SK-N-SH (cell line): ENCODE data around the gene SLC25A28. TPM values are rescaled to one million over a fixed set of nuclear protein-coding genes. Genes with fewer than 3 reads are reported as not detected.

ENCODE experiments used
- CTCF ChIA-PET: fragments of 300-600, 350-600 bp; formaldehyde crosslinking; extraction: SDS; loops from one replicate; lab custom pipeline; 2021; lab: Yijun Ruan, JAX
- POLR2A ChIA-PET: fragments of 350-600 bp; sonication (Branson Sonifier 250); formaldehyde crosslinking; extraction: SDS; loops from one replicate; lab custom pipeline; 2020; ENCODE audit warnings: antibody characterized with exemption, inconsistent platforms; lab: Yijun Ruan, JAX
- DNase-seq: peaks from one replicate; pipeline ENCODE4 v3.0.0; 2012
- H2AFZ ChIP-seq: fragments of 200-600 bp; sonication (generic); 2 replicates; pipeline ENCODE4 v1.8.1; 2016; ENCODE audit warnings: antibody characterized with exemption, mild to moderate bottlenecking, low read depth
- H3F3A ChIP-seq: fragments of 200-600 bp; sonication (generic); replicated peaks from 2 replicates; pipeline ENCODE3; 2016; ENCODE audit warnings: antibody characterized with exemption, mild to moderate bottlenecking; ENCODE audit not compliant: insufficient read depth
- H3K27ac ChIP-seq, 2 experiments: fragments of 200-500 bp in 1 of 2; fragments of 200-600 bp in 1 of 2; sonication (Bioruptor generic) in 1 of 2; sonication (generic), shearing (Covaris generic) in 1 of 2; 2 replicates each; pipeline versions ENCODE4 v1.5.1 to v1.6.1; 2014 to 2016; ENCODE audit warnings: low read depth in 2 of 2, inconsistent platforms in 1 of 2, low read length in 1 of 2, mild to moderate bottlenecking in 1 of 2, mixed read lengths in 1 of 2
- H3K27me3 ChIP-seq: fragments of 200-600 bp; sonication (generic), shearing (Covaris generic); 2 replicates; pipeline ENCODE4 v1.6.1; 2016; ENCODE audit warnings: mixed run types; ENCODE audit not compliant: insufficient read depth
- H3K36me3 ChIP-seq, 2 experiments: fragments of 200-500 bp in 1 of 2; fragments of 200-600 bp in 1 of 2; sonication (Bioruptor generic) in 1 of 2; sonication (generic) in 1 of 2; replicated peaks in 1 of 2; 2 replicates each; pipeline versions ENCODE3 to v1.5.1; 2014 to 2016; ENCODE audit warnings: low read length in 1 of 2, mild to moderate bottlenecking in 1 of 2; ENCODE audit not compliant: insufficient read depth in 2 of 2, control insufficient read depth in 1 of 2
- H3K4me1 ChIP-seq, 2 experiments: fragments of 200-500 bp in 1 of 2; fragments of 200-600 bp in 1 of 2; sonication (Bioruptor generic) in 1 of 2; sonication (generic), shearing (Covaris generic) in 1 of 2; 2 replicates each; pipeline versions ENCODE4 v1.5.1 to v1.6.1; 2014 to 2016; ENCODE audit warnings: low read depth in 1 of 2, low read length in 1 of 2, mixed run types in 1 of 2; ENCODE audit not compliant: insufficient read depth in 2 of 2, control insufficient read depth in 1 of 2
- H3K4me2 ChIP-seq: fragments of 200-600 bp; sonication (generic), shearing (Covaris generic); 2 replicates; pipeline ENCODE4 v1.6.1; 2017; ENCODE audit warnings: mixed run types
- H3K4me3 ChIP-seq, 2 experiments: fragments of 200-500 bp in 1 of 2; fragments of 200-600 bp in 1 of 2; sonication (Bioruptor generic) in 1 of 2; sonication (generic), shearing (Covaris generic) in 1 of 2; 2 replicates each; pipeline versions ENCODE4 v1.5.1 to v1.8.1; 2014 to 2016; ENCODE audit warnings: low read depth in 2 of 2, inconsistent platforms in 1 of 2, low read length in 1 of 2, mild to moderate bottlenecking in 1 of 2, mixed read lengths in 1 of 2, moderate library complexity in 1 of 2
- H3K79me2 ChIP-seq: fragments of 200-600 bp; sonication (generic); 2 replicates; pipeline ENCODE4 v1.8.1; 2017; ENCODE audit warnings: mild to moderate bottlenecking; ENCODE audit not compliant: insufficient read depth
- H3K9ac ChIP-seq: fragments of 200-600 bp; sonication (generic); 2 replicates; pipeline ENCODE4 v1.6.1; 2017; ENCODE audit warnings: mixed run types
- H3K9me2 ChIP-seq: fragments of 200-600 bp; sonication (generic); 2 replicates; pipeline ENCODE4 v1.6.1; 2017; ENCODE audit warnings: mixed run types
- H3K9me3 ChIP-seq: fragments of 200-600 bp; sonication (generic); 2 replicates; pipeline ENCODE4 v1.6.1; 2017; ENCODE audit warnings: mixed run types, mild to moderate bottlenecking, moderate library complexity
- H4K20me1 ChIP-seq: fragments of 200-600 bp; sonication (generic); 2 replicates; pipeline ENCODE4 v1.6.1; 2017; ENCODE audit warnings: mild to moderate bottlenecking, mixed run types; ENCODE audit not compliant: insufficient read depth
- CTCF ChIP-seq: fragments of 200-600 bp; sonication (generic); IDR thresholded peaks from 2 replicates; pipeline ENCODE4 v1.6.1; 2017; ENCODE audit warnings: antibody characterized with exemption, mild to moderate bottlenecking, moderate library complexity
- EP300 ChIP-seq, 2 experiments: IDR thresholded peaks; 2 replicates each; pipeline versions ENCODE4 v1.4.0 to v1.6.1; 2012; ENCODE audit warnings: borderline replicate concordance in 1 of 2, low read depth in 1 of 2, low read length in 1 of 2
- FOXJ3 ChIP-seq: sonication (generic); formaldehyde crosslinking; IDR thresholded peaks from 2 replicates; pipeline ENCODE4 v1.5.1; 2020; ENCODE audit warnings: mild to moderate bottlenecking, missing genetic modification reagents
- FOXM1 ChIP-seq: IDR thresholded peaks from 2 replicates; pipeline ENCODE4 v1.4.0; 2012; ENCODE audit warnings: low read depth, mild to moderate bottlenecking
- JUND ChIP-seq: IDR thresholded peaks from 2 replicates; pipeline ENCODE4 v1.4.0; 2012
- MAX ChIP-seq: IDR thresholded peaks from 2 replicates; pipeline ENCODE4 v1.4.0; 2012; ENCODE audit warnings: low read depth
- MEF2A ChIP-seq: IDR thresholded peaks from 2 replicates; pipeline ENCODE4 v1.4.0; 2012; ENCODE audit warnings: low read depth, borderline replicate concordance
- MXI1 ChIP-seq: IDR thresholded peaks from 2 replicates; pipeline ENCODE4 v1.6.1; 2012; ENCODE audit warnings: mild to moderate bottlenecking, low read depth, low read length, improper control_type of control experiment
- NRF1 ChIP-seq: IDR thresholded peaks from 2 replicates; pipeline ENCODE4 v1.6.1; 2012; ENCODE audit warnings: low read depth, mild to moderate bottlenecking, low read length
- PBX3 ChIP-seq: IDR thresholded peaks from 2 replicates; pipeline ENCODE4; 2012
- RCOR1 ChIP-seq: fragments of 150-350 bp; IDR thresholded peaks from 2 replicates; pipeline ENCODE4 v1.6.1; 2017; ENCODE audit warnings: antibody characterized with exemption, low read length
- RFX5 ChIP-seq: IDR thresholded peaks from 2 replicates; pipeline ENCODE4 v1.6.1; 2012; ENCODE audit warnings: mild to moderate bottlenecking, improper control_type of control experiment, low read length
- RXRA ChIP-seq: IDR thresholded peaks from 2 replicates; pipeline ENCODE4 v1.4.0; 2012; ENCODE audit warnings: low read depth, mild to moderate bottlenecking, borderline replicate concordance
- SIN3A ChIP-seq: IDR thresholded peaks from 2 replicates; pipeline ENCODE4 v1.6.1; 2012; ENCODE audit warnings: low read depth, mild to moderate bottlenecking, low read length, moderate library complexity, borderline replicate concordance
- TAF1 ChIP-seq: IDR thresholded peaks from 2 replicates; pipeline ENCODE4 v1.6.1; 2012; ENCODE audit warnings: low read depth, mild to moderate bottlenecking, low read length, moderate library complexity, borderline replicate concordance
- USF2 ChIP-seq: fragments of 150-350 bp; IDR thresholded peaks from 2 replicates; pipeline ENCODE4 v1.6.1; 2017; ENCODE audit warnings: antibody characterized with exemption, low read length, low read depth, borderline replicate concordance
- YY1 ChIP-seq: IDR thresholded peaks from 2 replicates; pipeline ENCODE4 v1.4.0; 2012; ENCODE audit warnings: low read depth, mild to moderate bottlenecking
- WGBS: methylation state at CpG from one replicate; pipeline ENCODE4 v1.1.6; 2017; ENCODE audit warnings: low lambda C conversion rate; 5-methylcytosine and 5-hydroxymethylcytosine counted together
- polyA plus RNA-seq, 3 experiments: library from polyadenylated mRNA; depleted of rRNA; stranded (reverse); fragments of >200 nt; gene quantifications; 2 replicates each; pipeline ENCODE4 v1.2.3, GENCODE V29; 2012

The SLC25A28 gene
- polyA plus RNA-seq, 1 of the 3 experiments (the other 2 are of a cell fraction): 23.8 TPM

GRCh38 chr10:99648717-99649116, 28.5 kb upstream of the SLC25A28 start:
- Histone ChIP-seq H3K27me3 (no peaks in the 10 kb centered on the region), H3K9me2 (no peaks in the 10 kb centered on the region), H2AFZ (no peak overlapping the region), H3K9me3 (no peaks in the 10 kb centered on the region; the same call in 1 of the 2 replicates), H4K20me1 (no peaks in the 10 kb centered on the region), H3K4me3 (no peak overlapping the region), H3F3A (no peaks in the 10 kb centered on the region), H3K36me3 (no peaks in the 10 kb centered on the region), H3K27ac (no peak overlapping the region), H3K9ac (no peak overlapping the region), H3K4me1 (no peaks in the 10 kb centered on the region), H3K4me2 (no peak overlapping the region)
- no peak for DNase-seq
- ChIA-PET CTCF (interaction anchor here (1.7 kb wide), 1 partner anchor 213 kb away, joined by 4 read pairs; no protein-coding TSS in a partner anchor), POLR2A (no interaction called here)
- WGBS: 0% methylated on average over 1 of the region's 1 CpG
- TF ChIP-seq RCOR1: no peak
- no peak for TF ChIP-seq FOXM1
- no peak for TF ChIP-seq JUND
- TF ChIP-seq USF2: no peak
- no peak for TF ChIP-seq TAF1
- no peak for TF ChIP-seq YY1
- TF ChIP-seq NRF1: no peak
- no peak for TF ChIP-seq RXRA
- TF ChIP-seq FOXJ3 (CRISPR knock-in tag): no peak
- no peak for TF ChIP-seq SIN3A
- no peak for TF ChIP-seq MXI1
- TF ChIP-seq CTCF: no peak
- TF ChIP-seq EP300 (IDR thresholded peaks at IDR 0.05; ENCODE audit: borderline replicate concordance in 1 of 2, low read depth in 1 of 2, low read length in 1 of 2): no peak
- no peak for TF ChIP-seq MEF2A
- TF ChIP-seq RFX5: no peak
- no peak for TF ChIP-seq MAX
- no peak for TF ChIP-seq PBX3
- TF ChIP-seq, all 33 proteins: peak for 0
- no peaks in the 10 kb centered on the region for H3K79me2 ChIP-seq
